K562 (cell line): Measurements from ENCODE around the gene ELK1. TPM values are rescaled to one million over a fixed set of nuclear protein-coding genes. Genes with fewer than 3 reads are reported as not detected.

Experiments
- ATF7 ChIP-seq: fragments of 450-650 bp; IDR thresholded peaks from 2 replicates; pipeline ENCODE4 v1.7.1; 2014; ENCODE audit warnings: mild to moderate bottlenecking, moderate library complexity
- BDP1 ChIP-seq: IDR thresholded peaks from 3 replicates; pipeline ENCODE4 v1.6.1; 2011; ENCODE audit not compliant: insufficient read length, insufficient read depth
- CCAR2 ChIP-seq: fragments of 200-400 bp; formaldehyde crosslinking; IDR thresholded peaks from 2 replicates; pipeline ENCODE4 v1.6.1; 2017; ENCODE audit warnings: mild to moderate bottlenecking, low read depth, low read length
- CEBPB ChIP-seq: fragments of 450-650 bp; IDR thresholded peaks from 2 replicates; pipeline ENCODE4 v1.6.1; 2016; ENCODE audit warnings: missing genetic modification characterization, missing compliant biosample characterization
- CLOCK ChIP-seq: fragments of 250-450 bp; sonication (Bioruptor Pico); IDR thresholded peaks from 2 replicates; pipeline ENCODE4 v1.4.0; 2020; ENCODE audit warnings: mild to moderate bottlenecking, moderate library complexity, borderline replicate concordance
- DPF2 ChIP-seq: fragments of 450-650 bp; IDR thresholded peaks from 2 replicates; pipeline ENCODE4 v1.6.1; 2016
- EZH2 ChIP-seq: IDR thresholded peaks from 2 replicates; pipeline ENCODE4 v1.6.1; 2012; ENCODE audit warnings: low read depth, mild to moderate bottlenecking, inconsistent platforms, low read length, borderline replicate concordance
- FUS ChIP-seq: fragments of 200-400 bp; formaldehyde crosslinking; optimal IDR thresholded peaks from 2 replicates; pipeline ENCODE3; 2017; ENCODE audit warnings: low read depth, low read length
- GABPB2 ChIP-seq: fragments of 250-450 bp; sonication (Bioruptor Pico); conservative IDR thresholded peaks from 2 replicates; pipeline ENCODE4 v1.5.1; 2021; ENCODE audit warnings: mild to moderate bottlenecking
- HNRNPH1 ChIP-seq: fragments of 200-400 bp; formaldehyde crosslinking; optimal IDR thresholded peaks from 2 replicates; pipeline ENCODE3; 2017; ENCODE audit warnings: low read depth, mild to moderate bottlenecking, low read length, moderate library complexity
- HOMEZ ChIP-seq: fragments of 250-450 bp; sonication (Bioruptor Pico); IDR thresholded peaks from 2 replicates; pipeline ENCODE4 v1.4.0; 2020; ENCODE audit warnings: mild to moderate bottlenecking, moderate library complexity
- KAT2B ChIP-seq: IDR thresholded peaks from one replicate; pipeline ENCODE4 v1.6.1; 2012; ENCODE audit warnings: low read depth, mild to moderate bottlenecking, control low read depth, inconsistent platforms, low read length, moderate library complexity
- KDM1A ChIP-seq, 2 experiments: fragments of 450-650 bp; IDR thresholded peaks; 2 replicates each; pipeline ENCODE4 v1.6.1; 2016; ENCODE audit warnings: mild to moderate bottlenecking in 2 of 2
- L3MBTL2 ChIP-seq: fragments of 450-650 bp; IDR thresholded peaks from 2 replicates; pipeline ENCODE4 v1.6.1; 2016; ENCODE audit warnings: mild to moderate bottlenecking, moderate library complexity
- MBD2 ChIP-seq: sonication (generic); IDR thresholded peaks from 2 replicates; pipeline ENCODE4 v1.6.1; 2016; ENCODE audit warnings: low read depth, borderline replicate concordance
- NUFIP1 ChIP-seq: fragments of 450-650 bp; IDR thresholded peaks from 2 replicates; pipeline ENCODE4 v1.6.1; 2018; ENCODE audit not compliant: partially characterized antibody
- PTBP1 ChIP-seq: fragments of 200-400 bp; formaldehyde crosslinking; IDR thresholded peaks from 2 replicates; pipeline ENCODE4 v1.6.1; 2017; ENCODE audit warnings: low read depth, low read length
- TBL1XR1 ChIP-seq, 2 experiments: IDR thresholded peaks; 2 replicates each; pipeline ENCODE4 v1.6.1; 2012; ENCODE audit warnings: improper control_type of control experiment in 2 of 2, low read length in 2 of 2, mild to moderate bottlenecking in 1 of 2
- TCF7L2 ChIP-seq: fragments of 150-350 bp; IDR thresholded peaks from 2 replicates; pipeline ENCODE4 v1.6.1; 2016; ENCODE audit warnings: low read depth, mild to moderate bottlenecking, low read length, moderate library complexity
- TEAD1 ChIP-seq, 2 experiments: fragments of 450-650 bp in 1 of 2; sonication (generic) in 1 of 2; formaldehyde crosslinking; IDR thresholded peaks; 2 replicates each; pipeline versions ENCODE4 v1.4.0 to v1.8.0; 2020 to 2022; ENCODE audit warnings: mild to moderate bottlenecking in 2 of 2, missing genetic modification reagents in 1 of 2
- XRCC3 ChIP-seq: fragments of 450-650 bp; IDR thresholded peaks from 2 replicates; pipeline ENCODE4 v1.6.1; 2017; ENCODE audit warnings: mild to moderate bottlenecking, moderate library complexity
- ZBTB8A ChIP-seq: fragments of 450-650 bp; IDR thresholded peaks from 2 replicates; pipeline ENCODE4 v1.6.1; 2018; ENCODE audit warnings: mild to moderate bottlenecking, moderate library complexity; ENCODE audit not compliant: partially characterized antibody
- ZNF124 ChIP-seq: sonication (generic); formaldehyde crosslinking; IDR thresholded peaks from 2 replicates; pipeline ENCODE4 v1.8.1; 2022; ENCODE audit warnings: missing genetic modification reagents
- ZNF584 ChIP-seq: fragments of 200-800 bp; sonication (Bioruptor generic); IDR thresholded peaks from 2 replicates; pipeline ENCODE4 v1.6.1; 2016; ENCODE audit warnings: low read depth, mild to moderate bottlenecking, missing genetic modification characterization, missing compliant biosample characterization
- polyA plus RNA-seq, 8 experiments: library from polyadenylated mRNA; depleted of rRNA in 4 of 8; stranded (reverse) in 5 of 8; unstranded in 3 of 8; fragments of >200 nt; fragmentation: Nextera tagmentation in 2 of 8; fragmentation: Illumina TruSeq in 1 of 8; extraction: Ambion mirVana in 2 of 8; extraction: Trizol in 1 of 8; gene quantifications; 2 replicates each; pipeline versions ENCODE4 v1.2.1 to v1.2.3, GENCODE V29; 2011 to 2014; ENCODE audit warnings: inconsistent platforms in 1 of 8, missing spikeins in 1 of 8
- total RNA-seq, 7 experiments: library from RNA; depleted of rRNA in 6 of 7; stranded (reverse); fragments of >200 nt in 6 of 7; fragmentation: Illumina TruSeq in 2 of 7; extraction: Trizol in 2 of 7; gene quantifications; 2 replicates each; pipeline versions ENCODE4 v1.2.1 to v1.2.3, GENCODE V29; 2011 to 2021; ENCODE audit warnings: low replicate concordance in 1 of 7

ELK1 gene
- total and polyA plus RNA-seq, 9 of the 15 experiments (the other 6 are each of a cell fraction or from before 2014, with no cell fraction given): 4.4 to 74.9 (median 26.5) TPM

GRCh38 chrX:47683829-47684205 lies 33.5 kb upstream of the ELK1 start (continued):
- TF ChIP-seq TEAD1 (CRISPR knock-in tag; IDR thresholded peaks at IDR 0.05): no peak
- no peak for TF ChIP-seq CCAR2
- no peak for TF ChIP-seq KDM1A (IDR thresholded peaks at IDR 0.05)
- no peak for TF ChIP-seq HNRNPH1
- no peak; the same call in 1 of the 2 replicates for TF ChIP-seq MBD2
- no peak for TF ChIP-seq GABPB2 (CRISPR knock-in tag)
- TF ChIP-seq FUS: no peak
- TF ChIP-seq CEBPB (tag): 0 out of 2 replicates have a peak, but pooled peaks have one; percentile 6
- TF ChIP-seq ZNF124: no peak
- TF ChIP-seq TCF7L2: no peak
- TF ChIP-seq ZBTB8A: no peak
- no peak for TF ChIP-seq CLOCK (CRISPR knock-in tag)
- no peak for TF ChIP-seq KAT2B
- TF ChIP-seq BDP1: no peak
- no peak for TF ChIP-seq XRCC3
- no peak for TF ChIP-seq NUFIP1
- TF ChIP-seq ATF7: no peak
- TF ChIP-seq ZNF584 (CRISPR knock-in tag): 0 out of 2 replicates have a peak, but pooled peaks have one; percentile 16
- no peak for TF ChIP-seq EZH2
- TF ChIP-seq PTBP1: no peak
- TF ChIP-seq HOMEZ: no peak
- TF ChIP-seq L3MBTL2: peak; percentile 70
- TF ChIP-seq TBL1XR1 (IDR thresholded peaks at IDR 0.05; ENCODE audit: low read length in 2 of 2): no peak
- TF ChIP-seq DPF2: peak; percentile 37; the same call in 1 of the 2 replicates
